Vagina (tissue), 2 donors: ENCODE measurements around the gene SLAMF9. TPM values are rescaled to one million over a fixed set of nuclear protein-coding genes. Genes with fewer than 3 reads are reported as not detected.
A peak's percentile ranks its signal among the peaks of the same experiment; 100 is the strongest.

Source experiments
- DNase-seq, 2 donors: peaks; one replicate each; pipeline ENCODE4 v3.0.0-alpha.2; 2017; ENCODE audit errors: extremely low spot score in 2 of 2
- H3K27ac ChIP-seq: fragments of 200-600 bp; sonication (generic); one replicate; pipeline ENCODE4 v1.5.1; 2019
- H3K27me3 ChIP-seq: fragments of 200-600 bp; sonication (generic); one replicate; pipeline ENCODE4 v1.5.1; 2019
- H3K36me3 ChIP-seq, 2 donors: fragments of 200-600 bp; sonication (generic); one replicate each; pipeline ENCODE4 v1.5.1; 2017 to 2019
- H3K4me1 ChIP-seq: fragments of 200-600 bp; sonication (generic); one replicate; pipeline ENCODE4 v1.5.1; 2019
- H3K4me3 ChIP-seq, 2 donors: fragments of 200-600 bp; sonication (generic); 1 replicate in 1 of 2; 2 replicates in 1 of 2; pipeline ENCODE4 v1.5.1; 2016 to 2019
- H3K9me3 ChIP-seq: fragments of 200-600 bp; sonication (generic); one replicate; pipeline ENCODE4 v1.5.1; 2019
- POLR2A ChIP-seq, 2 donors: fragments of 450-650 bp; IDR thresholded peaks; one replicate each; pipeline ENCODE4 v1.6.1; 2017; ENCODE audit warnings: antibody characterized with exemption in 2 of 2, mild to moderate bottlenecking in 2 of 2, moderate library complexity in 2 of 2
- POLR2AphosphoS5 ChIP-seq, 2 donors: sonication (generic); formaldehyde crosslinking; IDR thresholded peaks; one replicate each; pipeline ENCODE4 v1.9.0; 2017; ENCODE audit warnings: antibody characterized with exemption in 2 of 2, mild to moderate bottlenecking in 2 of 2, low read depth in 1 of 2; ENCODE audit not compliant: insufficient read depth in 1 of 2
- intact Hi-C: fragments of 100-400 bp; cut with DNase I; formaldehyde crosslinking; loops from one replicate; pipeline ENCODE4 v1.15.1; 2023
- total RNA-seq: library from RNA; depleted of rRNA; stranded (reverse); fragments of >200 nt; gene quantifications from one replicate; pipeline ENCODE4 v1.2.3, GENCODE V29; 2016
- TF ChIP-seq, protein P1 (sequence below), 3 experiments: fragments of 450-650 bp in 2 of 3; fragments of 200-600 bp in 1 of 3; sonication (generic) in 1 of 3; IDR thresholded peaks; one replicate each; pipeline ENCODE4 v1.5.1; 2017 to 2019; ENCODE audit warnings: antibody characterized with exemption in 3 of 3, mild to moderate bottlenecking in 2 of 3, moderate library complexity in 2 of 3

The SLAMF9 gene
- total RNA-seq, 1 donor from 2014 or later: not detected

DNA sequence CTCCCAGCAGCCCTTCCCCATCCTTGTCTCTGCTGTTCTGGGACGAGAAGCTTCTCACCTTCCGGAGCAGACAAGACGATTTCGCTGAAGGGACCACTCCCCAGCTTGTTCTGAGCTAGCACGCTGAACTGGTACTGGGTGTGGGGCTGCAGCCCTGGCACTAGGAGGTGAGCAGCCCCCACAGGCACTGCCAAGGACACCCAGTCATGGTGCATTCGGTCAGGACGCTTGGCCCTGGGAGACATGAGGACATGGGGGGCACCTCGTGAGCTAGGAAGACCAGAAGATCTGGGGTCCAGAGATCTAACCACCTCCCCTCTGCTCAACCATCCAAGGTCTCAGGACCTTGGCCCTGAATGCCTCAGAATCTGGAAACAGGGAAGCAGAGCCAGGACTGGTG is 23.4 kb downstream of the SLAMF9 start:
- DNase-seq: no peak
- Histone ChIP-seq H3K27ac (no peak overlapping the region), H3K4me3 (no peak overlapping the region), H3K36me3 (no peaks in the 10 kb centered on the region), H3K4me1 (peaks cover 24% of the 10 kb centered on the region), H3K9me3 (no peaks in the 10 kb centered on the region), H3K27me3 (no peaks in the 10 kb centered on the region)
- intact Hi-C loops: no loop called here
- TF ChIP-seq POLR2A (IDR thresholded peaks at IDR 0.05) (no peak), POLR2AphosphoS5 (IDR thresholded peaks at IDR 0.05; ENCODE audit: insufficient read depth in 1 of 2, low read depth in 1 of 2) (no peak)
- TF ChIP-seq, protein P1, sequence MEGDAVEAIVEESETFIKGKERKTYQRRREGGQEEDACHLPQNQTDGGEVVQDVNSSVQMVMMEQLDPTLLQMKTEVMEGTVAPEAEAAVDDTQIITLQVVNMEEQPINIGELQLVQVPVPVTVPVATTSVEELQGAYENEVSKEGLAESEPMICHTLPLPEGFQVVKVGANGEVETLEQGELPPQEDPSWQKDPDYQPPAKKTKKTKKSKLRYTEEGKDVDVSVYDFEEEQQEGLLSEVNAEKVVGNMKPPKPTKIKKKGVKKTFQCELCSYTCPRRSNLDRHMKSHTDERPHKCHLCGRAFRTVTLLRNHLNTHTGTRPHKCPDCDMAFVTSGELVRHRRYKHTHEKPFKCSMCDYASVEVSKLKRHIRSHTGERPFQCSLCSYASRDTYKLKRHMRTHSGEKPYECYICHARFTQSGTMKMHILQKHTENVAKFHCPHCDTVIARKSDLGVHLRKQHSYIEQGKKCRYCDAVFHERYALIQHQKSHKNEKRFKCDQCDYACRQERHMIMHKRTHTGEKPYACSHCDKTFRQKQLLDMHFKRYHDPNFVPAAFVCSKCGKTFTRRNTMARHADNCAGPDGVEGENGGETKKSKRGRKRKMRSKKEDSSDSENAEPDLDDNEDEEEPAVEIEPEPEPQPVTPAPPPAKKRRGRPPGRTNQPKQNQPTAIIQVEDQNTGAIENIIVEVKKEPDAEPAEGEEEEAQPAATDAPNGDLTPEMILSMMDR (IDR thresholded peaks at IDR 0.05): no peak

DNA sequence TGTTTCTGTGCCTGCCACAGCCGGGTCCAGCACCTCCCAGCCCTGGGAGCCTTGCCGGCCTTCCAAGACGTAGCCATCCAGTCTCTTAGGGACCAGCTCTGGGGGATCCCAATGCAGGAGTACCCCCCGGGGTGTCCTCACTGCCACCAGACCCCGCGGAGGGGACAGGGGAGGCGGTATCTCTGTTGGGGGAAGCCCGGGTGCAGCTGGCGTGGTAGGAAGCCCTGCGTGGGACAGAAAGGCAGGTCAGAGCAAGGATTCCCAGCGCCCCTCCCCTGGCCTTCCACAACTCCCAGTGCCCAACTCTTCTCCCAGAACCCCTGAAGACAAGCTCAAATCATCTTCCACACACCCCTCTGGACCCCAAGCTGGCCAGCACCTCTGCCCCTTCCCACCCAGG is 23.8 kb downstream of the SLAMF9 start:
- DNase-seq: no peak
- Histone ChIP-seq H3K4me3 (no peak overlapping the region), H3K27ac (no peak overlapping the region), H3K4me1 (peaks cover 25% of the 10 kb centered on the region), H3K9me3 (no peaks in the 10 kb centered on the region), H3K36me3 (no peaks in the 10 kb centered on the region), H3K27me3 (no peaks in the 10 kb centered on the region)
- intact Hi-C loops: no loop called here
- TF ChIP-seq POLR2A (IDR thresholded peaks at IDR 0.05): no peak
- no peak for TF ChIP-seq POLR2AphosphoS5 (IDR thresholded peaks at IDR 0.05; ENCODE audit: insufficient read depth in 1 of 2, low read depth in 1 of 2)
- TF ChIP-seq, protein P1 (IDR thresholded peaks at IDR 0.05): no peak

DNA sequence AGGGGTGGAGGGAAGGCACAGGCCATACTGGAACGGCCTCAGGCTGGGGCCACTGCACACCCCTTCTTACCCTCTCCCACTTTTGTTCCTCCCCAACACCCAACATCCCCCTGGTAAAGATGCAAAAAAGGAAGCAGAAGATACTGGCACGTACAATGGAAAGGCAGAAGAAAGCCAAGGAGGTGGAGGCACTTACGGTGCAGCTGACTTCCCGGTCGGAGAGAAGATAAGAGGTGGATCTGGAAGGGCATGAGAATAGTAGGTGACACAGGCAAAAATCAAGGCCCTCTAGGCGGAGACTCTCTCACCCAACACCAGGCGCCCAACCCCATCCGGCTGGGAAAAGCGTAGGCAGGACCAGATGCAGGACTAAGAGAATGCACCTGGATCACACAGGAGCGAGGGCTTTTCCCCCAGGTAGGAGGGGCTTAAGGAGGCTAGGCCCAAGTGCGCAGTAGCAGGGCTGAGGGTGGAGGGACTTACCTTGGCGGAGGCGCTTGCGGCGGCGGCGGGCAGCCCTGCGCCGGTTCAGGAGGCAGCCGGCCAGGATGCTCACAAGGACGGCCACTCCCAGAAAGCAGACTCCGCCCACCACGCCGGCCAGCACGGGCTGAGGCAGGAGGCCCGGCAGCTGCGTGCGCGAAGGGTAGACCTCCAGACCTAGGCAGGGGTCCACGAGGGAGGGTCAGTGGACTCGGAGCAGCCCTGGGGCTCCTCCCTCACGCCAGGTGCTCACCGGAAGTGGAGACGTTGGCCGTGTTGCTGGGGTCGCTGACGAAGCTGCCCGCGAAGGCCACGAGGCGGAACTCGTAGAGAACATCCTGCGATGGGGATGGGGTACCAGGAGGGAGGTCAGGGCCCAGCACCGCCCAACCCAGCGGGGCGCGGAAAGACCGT is 24.6 kb downstream of the SLAMF9 start:
- Histone ChIP-seq H3K4me1 (peaks cover 25% of the 10 kb centered on the region), H3K27me3 (no peaks in the 10 kb centered on the region), H3K4me3 (no peak overlapping the region), H3K27ac (no peak overlapping the region), H3K36me3 (no peaks in the 10 kb centered on the region), H3K9me3 (no peaks in the 10 kb centered on the region)
- intact Hi-C loops: loop anchor here (5.0 to 10.0 kb wide), 2 partner anchors 72 to 165 kb away; partner anchors contain the start of gene IGSF8
- TF ChIP-seq, protein P1 (IDR thresholded peaks at IDR 0.05): no peak
- peak in 1 of 2 donors; percentile 16 for TF ChIP-seq POLR2AphosphoS5 (IDR thresholded peaks at IDR 0.05; ENCODE audit: insufficient read depth in 1 of 2, low read depth in 1 of 2)
- DNase-seq: no peak

DNA sequence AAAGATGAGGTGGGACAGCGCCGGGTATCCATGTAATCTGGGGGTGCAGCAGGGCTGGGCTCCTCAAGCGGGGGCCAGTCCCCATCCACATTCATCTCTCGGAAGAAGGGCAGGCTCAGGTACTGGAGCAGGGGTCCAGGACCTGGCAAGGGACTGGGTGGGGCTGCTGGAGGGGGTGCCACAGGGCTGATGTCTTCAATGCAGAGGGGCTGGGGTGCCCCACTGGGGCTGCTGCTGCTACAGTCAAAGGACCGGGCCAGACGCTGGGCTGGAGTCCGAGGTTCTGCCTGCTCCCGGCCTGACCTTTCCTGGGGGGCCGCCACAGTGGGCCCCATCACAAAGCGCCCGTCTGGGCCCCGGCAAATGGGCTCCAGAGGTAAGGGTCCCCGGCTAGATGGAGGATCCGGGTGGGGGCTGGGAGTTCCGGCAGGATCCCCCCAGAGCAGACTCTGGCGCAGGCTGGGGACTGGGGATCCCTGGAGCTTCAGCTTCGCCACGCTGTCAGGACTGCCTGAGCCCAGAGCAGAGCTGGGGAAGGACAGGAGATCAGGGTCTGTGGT is 25.5 kb downstream of the SLAMF9 start:
- Histone ChIP-seq H3K9me3 (no peaks in the 10 kb centered on the region), H3K4me3 (no peak overlapping the region), H3K36me3 (no peaks in the 10 kb centered on the region), H3K4me1 (peaks cover 31% of the 10 kb centered on the region), H3K27me3 (no peaks in the 10 kb centered on the region), H3K27ac (no peak overlapping the region)
- TF ChIP-seq, protein P1 (IDR thresholded peaks at IDR 0.05): no peak
- TF ChIP-seq POLR2AphosphoS5 (IDR thresholded peaks at IDR 0.05; ENCODE audit: insufficient read depth in 1 of 2, low read depth in 1 of 2) (no peak), POLR2A (IDR thresholded peaks at IDR 0.05) (no peak)
- DNase-seq: no peak
- intact Hi-C loops: loop anchor here (5.0 to 10.0 kb wide), 2 partner anchors 71 to 166 kb away; partner anchors contain the start of gene IGSF8
